Mucosa of rectum (tissue), 2 donors: Measurements from ENCODE around the gene SORCS2.
"Not testable (repeated sequence)": the region's sequence is repeated elsewhere in the genome, so short reads cannot be mapped to it uniquely, and the experiment has no call there.

ENCODE experiments used
- H3K27ac ChIP-seq, 2 donors: one replicate each; pipeline ENCODE4 v1.7.0; 2013; ENCODE audit warnings: inconsistent platforms in 2 of 2, low read depth in 2 of 2, low read length in 2 of 2
- H3K27me3 ChIP-seq, 2 donors: one replicate each; pipeline ENCODE4 v1.7.0; 2013; ENCODE audit warnings: low read length in 2 of 2; ENCODE audit not compliant: control insufficient read depth in 2 of 2, insufficient read depth in 2 of 2
- H3K36me3 ChIP-seq, 2 donors: one replicate each; pipeline ENCODE4 v1.7.0; 2013; ENCODE audit warnings: low read length in 2 of 2; ENCODE audit not compliant: control insufficient read depth in 2 of 2, insufficient read depth in 2 of 2
- H3K4me1 ChIP-seq, 2 donors: one replicate each; pipeline ENCODE4 v1.7.0; 2013; ENCODE audit warnings: low read length in 2 of 2, mild to moderate bottlenecking in 1 of 2; ENCODE audit not compliant: control insufficient read depth in 2 of 2, insufficient read depth in 2 of 2
- H3K4me3 ChIP-seq, 2 donors: one replicate each; pipeline ENCODE4 v1.7.0; 2013; ENCODE audit warnings: low read length in 2 of 2
- H3K9ac ChIP-seq, 2 donors: one replicate each; pipeline ENCODE4 v1.7.0; 2013; ENCODE audit warnings: low read length in 2 of 2, low read depth in 1 of 2, mild to moderate bottlenecking in 1 of 2
- H3K9me3 ChIP-seq, 2 donors: one replicate each; pipeline ENCODE4 v1.7.0; 2013; ENCODE audit warnings: low read length in 2 of 2; ENCODE audit not compliant: control insufficient read depth in 2 of 2
- donor health status: healthy.
- donor health status: Normal muscosa, but diverticular disease.

Gene SORCS2

DNA sequence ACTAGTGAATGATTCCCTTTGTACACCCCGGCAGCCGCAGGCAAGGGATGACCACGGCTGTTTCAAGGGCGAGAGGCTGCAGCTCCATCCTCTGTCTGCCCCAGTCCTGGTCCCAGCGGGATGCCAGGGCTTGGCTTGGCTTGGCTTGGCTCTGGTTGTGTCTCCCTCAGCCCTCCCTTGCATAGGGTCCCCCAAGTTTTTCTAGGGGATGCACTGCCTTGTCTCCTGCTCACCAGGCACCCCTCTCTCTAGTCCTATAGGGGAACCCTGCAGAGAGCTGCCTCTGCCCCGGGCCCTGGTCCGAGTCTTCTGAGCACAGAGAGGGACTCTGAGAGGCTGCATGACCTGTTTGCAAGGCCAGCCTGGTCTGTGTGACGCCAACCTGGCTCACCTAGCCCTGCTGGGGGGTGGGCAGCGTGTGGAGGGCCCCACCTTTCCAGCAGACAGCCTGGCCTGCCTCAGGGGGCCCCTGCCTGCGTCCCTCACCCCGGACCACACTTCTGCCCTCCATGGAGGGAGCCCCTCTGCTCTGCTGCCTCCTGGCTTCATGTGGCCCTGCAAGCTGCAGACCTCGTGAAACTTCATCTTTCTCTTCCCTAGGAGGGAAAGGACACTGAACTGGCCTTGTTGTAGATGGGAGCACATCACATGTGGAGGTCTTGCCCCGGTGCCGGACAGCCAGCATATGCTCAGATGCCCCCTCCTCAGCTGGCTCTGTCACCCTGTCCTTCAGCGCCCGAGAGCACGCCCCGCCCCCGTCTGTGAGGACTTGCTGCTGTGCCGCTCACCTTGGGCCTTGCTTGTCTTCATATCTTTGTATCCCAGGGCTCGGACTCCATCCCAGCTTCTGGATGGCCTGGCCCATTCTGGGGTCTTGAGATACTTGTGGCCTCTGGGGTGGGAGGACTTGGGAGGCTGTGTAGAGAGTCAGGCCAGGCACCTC lies 16.4 kb downstream of the SORCS2 start:
- Histone ChIP-seq H3K9me3 (no peaks in the 10 kb centered on the region), H3K27me3 (peaks cover 0 to 3% of the 10 kb centered on the region in 2 donors), H3K4me1 (peaks cover 0 to 3% of the 10 kb centered on the region in 2 donors), H3K4me3 (no peak overlapping the region), H3K27ac (no peak overlapping the region), H3K9ac (no peak overlapping the region), H3K36me3 (no peaks in the 10 kb centered on the region)

DNA sequence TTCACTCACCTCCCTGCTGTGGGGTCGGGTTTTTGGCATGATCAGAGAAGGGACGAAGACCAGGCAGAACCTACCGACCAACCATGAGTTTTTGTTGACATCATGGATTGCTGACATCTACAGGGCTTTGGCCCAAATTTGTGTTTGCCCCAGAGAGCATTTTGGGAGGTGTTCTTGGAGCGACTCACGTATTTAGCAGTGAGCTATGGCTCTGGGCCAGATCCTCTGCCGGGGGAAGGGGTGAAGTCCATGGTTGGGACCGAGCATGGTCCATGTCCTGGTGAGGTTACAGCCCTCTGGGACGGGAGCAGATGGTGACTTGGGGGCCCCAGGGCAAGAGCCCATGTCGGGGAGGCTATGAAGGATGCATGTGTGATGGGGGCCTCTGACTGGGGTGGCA lies 17.4 kb downstream of the SORCS2 start:
- Histone ChIP-seq H3K27ac (no peak overlapping the region), H3K36me3 (no peaks in the 10 kb centered on the region), H3K4me1 (peaks cover 0 to 3% of the 10 kb centered on the region in 2 donors)

DNA sequence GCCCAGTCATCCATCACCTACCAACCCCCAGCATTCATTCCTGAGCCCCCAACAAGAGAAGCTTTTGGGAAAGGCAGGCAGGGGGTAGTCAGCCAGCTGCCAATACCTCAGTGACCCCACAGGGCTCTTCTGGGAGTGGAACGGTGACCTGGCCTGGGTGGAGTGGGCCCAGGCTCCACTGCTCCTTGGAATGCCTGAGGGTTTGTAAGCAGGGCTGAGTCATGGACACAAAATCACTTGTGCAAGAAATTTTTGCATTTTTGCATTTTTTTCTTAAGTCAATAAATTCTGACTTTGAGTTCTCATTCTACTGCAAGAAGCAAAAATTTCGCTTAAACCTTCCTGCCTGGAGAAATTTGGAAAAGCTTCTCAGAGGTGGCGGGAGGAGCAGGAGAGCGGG lies 18.5 kb downstream of the SORCS2 start:
- H3K27ac ChIP-seq, result no peak overlapping the region
- H3K4me1 ChIP-seq, result peaks cover 0 to 3% of the 10 kb centered on the region in 2 donors
- H3K27me3 ChIP-seq, result no peaks in the 10 kb centered on the region
- no peaks in the 10 kb centered on the region for H3K9me3 ChIP-seq
- H3K4me3 ChIP-seq, result no peak overlapping the region
- H3K9ac ChIP-seq, result no peak overlapping the region
- H3K36me3 ChIP-seq, result no peaks in the 10 kb centered on the region

More for the DNA sequence above, 17.4 kb downstream of the SORCS2 start:
- Histone ChIP-seq H3K9ac (no peak overlapping the region), H3K27me3 (peaks cover 0 to under 1% of the 10 kb centered on the region in 2 donors), H3K4me3 (no peak overlapping the region), H3K9me3 (no peaks in the 10 kb centered on the region)

DNA sequence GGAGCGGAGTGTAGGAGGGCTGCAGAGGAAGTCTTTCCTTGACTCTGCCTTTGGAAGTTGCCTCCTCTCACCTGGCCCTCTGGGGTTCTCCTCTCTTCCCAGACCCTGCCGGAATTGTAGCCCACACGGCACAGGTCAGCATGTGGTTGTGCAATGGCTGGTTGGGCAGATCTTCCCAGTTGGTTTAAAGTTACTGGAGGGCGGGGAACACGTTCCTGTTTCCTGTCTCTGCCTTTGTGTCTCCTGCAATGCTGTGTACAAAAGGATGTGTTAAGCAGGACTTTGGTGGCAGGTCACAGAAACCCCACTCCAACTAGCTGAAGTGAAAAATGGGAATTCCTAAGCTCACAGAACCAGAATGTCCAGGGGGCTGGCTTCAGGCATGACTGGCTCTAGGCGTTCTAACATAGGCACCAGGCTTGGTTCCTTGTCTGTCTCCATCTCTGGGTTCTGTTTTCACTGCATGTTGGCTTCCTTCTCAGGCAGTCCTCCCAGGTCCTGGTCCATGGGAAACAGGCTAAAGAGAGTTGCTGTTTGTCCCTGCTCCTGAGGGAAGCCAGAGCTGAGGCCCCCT lies 19.9 kb downstream of the SORCS2 start:
- H3K36me3 ChIP-seq, result no peaks in the 10 kb centered on the region
- H3K4me1 ChIP-seq, result no peaks in the 10 kb centered on the region
- no peaks in the 10 kb centered on the region for H3K9me3 ChIP-seq
- H3K27me3 ChIP-seq, result no peaks in the 10 kb centered on the region
- H3K27ac ChIP-seq, result no peak overlapping the region
- H3K9ac ChIP-seq, result no peak overlapping the region
- no peak overlapping the region for H3K4me3 ChIP-seq

DNA sequence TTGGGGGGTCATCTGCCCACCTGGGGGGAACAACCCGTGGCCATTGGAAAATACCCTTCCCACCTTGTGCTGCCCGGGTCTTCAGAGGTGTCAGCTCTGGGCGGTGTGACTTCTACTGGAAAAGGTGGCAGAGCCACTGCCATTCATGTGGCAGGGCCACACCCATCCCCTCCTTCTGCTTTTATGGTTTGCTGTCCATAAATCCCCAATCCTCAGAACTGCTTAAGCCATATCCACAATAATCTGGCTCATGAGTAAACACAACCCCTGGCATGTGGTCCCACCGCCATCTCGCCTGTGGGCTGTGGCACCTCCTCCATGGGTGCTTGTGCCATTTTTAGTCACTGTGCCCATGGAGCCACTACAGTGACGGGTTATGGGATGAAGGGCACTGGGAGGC lies 20.6 kb downstream of the SORCS2 start:
- no peaks in the 10 kb centered on the region for H3K36me3 ChIP-seq
- no peak overlapping the region for H3K27ac ChIP-seq

DNA sequence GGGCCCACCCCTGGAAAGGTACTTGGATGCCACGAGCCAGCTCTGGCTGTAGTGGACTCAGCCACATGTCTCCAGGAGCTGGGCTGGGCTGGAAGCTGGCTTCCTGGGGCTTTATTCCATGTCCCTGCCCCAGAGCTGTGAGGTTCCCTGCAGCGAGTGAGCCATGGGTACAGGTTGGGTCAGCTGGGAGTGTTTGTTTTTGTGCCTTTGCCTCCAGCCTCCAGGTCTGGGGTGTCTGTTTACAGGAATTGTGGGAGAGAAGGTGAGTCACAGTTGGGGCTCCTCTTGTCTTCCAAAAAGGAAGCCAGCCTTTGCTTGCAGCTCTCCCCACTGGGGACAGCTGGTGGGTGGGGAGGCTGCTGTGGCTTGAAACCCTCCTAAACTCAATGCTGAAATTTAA lies 21.5 kb downstream of the SORCS2 start:
- H3K4me1 ChIP-seq, result peaks cover 0 to 2% of the 10 kb centered on the region in 2 donors
- no peak overlapping the region for H3K9ac ChIP-seq
- no peaks in the 10 kb centered on the region for H3K36me3 ChIP-seq
- no peaks in the 10 kb centered on the region for H3K27me3 ChIP-seq
- H3K4me3 ChIP-seq, result no peak overlapping the region
- H3K9me3 ChIP-seq, result no peaks in the 10 kb centered on the region
- H3K27ac ChIP-seq, result no peak overlapping the region

More for the DNA sequence above, 20.6 kb downstream of the SORCS2 start:
- H3K4me3 ChIP-seq, result no peak overlapping the region
- H3K4me1 ChIP-seq, result peaks cover 0 to 2% of the 10 kb centered on the region in 2 donors
- no peaks in the 10 kb centered on the region for H3K27me3 ChIP-seq
- no peaks in the 10 kb centered on the region for H3K9me3 ChIP-seq
- no peak overlapping the region for H3K9ac ChIP-seq

DNA sequence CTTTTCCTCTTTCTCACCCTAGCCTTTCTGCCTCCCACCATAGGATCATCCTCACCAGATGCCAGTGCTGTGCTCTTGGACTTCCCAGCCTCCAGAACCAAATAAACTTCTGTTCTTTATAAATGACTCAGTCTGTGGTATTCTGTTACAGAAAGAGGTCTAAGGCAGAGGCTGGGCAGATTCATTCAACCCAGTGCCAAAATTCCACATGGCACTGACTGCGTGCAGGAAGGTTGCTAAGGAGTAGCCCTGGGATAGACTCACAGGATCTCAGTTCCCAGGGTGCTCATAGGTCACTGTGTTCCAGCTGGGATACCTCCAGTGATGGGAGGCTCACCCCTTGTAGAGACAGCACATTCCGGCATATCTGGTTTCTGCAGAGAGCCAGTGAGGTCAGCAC lies 22.0 kb downstream of the SORCS2 start:
- Histone ChIP-seq H3K36me3 (no peaks in the 10 kb centered on the region), H3K4me3 (no peak overlapping the region), H3K4me1 (peaks cover 0 to 2% of the 10 kb centered on the region in 2 donors), H3K9me3 (no peaks in the 10 kb centered on the region), H3K27ac (no peak overlapping the region), H3K9ac (no peak overlapping the region), H3K27me3 (no peaks in the 10 kb centered on the region)

DNA sequence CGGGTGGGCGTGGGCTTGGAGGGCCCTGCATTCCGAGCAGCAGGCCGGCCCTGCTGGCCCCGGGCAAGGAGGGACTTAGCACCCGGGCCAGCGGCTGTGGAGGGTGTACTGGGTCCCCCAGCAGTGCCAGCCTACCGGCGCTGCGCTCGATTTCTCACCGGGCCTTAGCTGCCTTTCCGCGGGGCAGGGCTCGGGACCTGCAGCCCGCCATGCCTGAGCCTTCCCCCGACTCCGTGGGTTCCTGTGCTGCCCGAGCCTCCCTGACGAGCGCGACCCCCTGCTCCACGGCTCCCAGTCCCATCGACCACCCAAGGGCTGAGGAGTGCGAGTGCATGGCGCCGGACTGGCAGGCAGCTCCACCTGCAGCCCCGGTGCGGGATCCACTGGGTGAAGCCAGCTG lies 22.8 kb downstream of the SORCS2 start:
- not testable (repeated sequence) for H3K4me1 ChIP-seq, H3K9me3 ChIP-seq, H3K27ac ChIP-seq, H3K27me3 ChIP-seq, H3K36me3 ChIP-seq, H3K9ac ChIP-seq, H3K4me3 ChIP-seq

DNA sequence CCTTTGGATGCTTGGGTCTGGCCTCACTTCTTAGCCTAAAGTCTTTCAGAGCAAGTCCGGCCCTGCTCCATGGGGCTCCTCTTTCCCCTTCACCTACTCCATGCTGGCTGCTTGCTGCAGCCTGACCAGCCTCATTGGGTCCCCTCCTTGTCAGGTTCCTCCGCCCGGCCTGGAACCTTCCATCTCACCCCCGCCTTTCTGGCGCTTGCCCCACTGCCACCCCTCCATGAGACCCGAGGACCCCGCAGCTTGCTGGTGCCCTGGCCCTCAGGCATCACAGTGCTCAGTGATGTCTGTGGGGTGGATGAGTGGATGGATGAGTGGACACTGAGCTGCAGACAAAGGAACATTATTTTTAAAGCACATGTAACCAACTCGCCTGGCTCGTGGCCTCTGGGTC lies 24.7 kb downstream of the SORCS2 start:
- peaks cover 0 to 2% of the 10 kb centered on the region in 2 donors for H3K4me1 ChIP-seq
- H3K27me3 ChIP-seq, result no peaks in the 10 kb centered on the region
- H3K9ac ChIP-seq, result no peak overlapping the region
- H3K4me3 ChIP-seq, result no peak overlapping the region
- no peaks in the 10 kb centered on the region for H3K36me3 ChIP-seq
- H3K27ac ChIP-seq, result no peak overlapping the region
- no peaks in the 10 kb centered on the region for H3K9me3 ChIP-seq

DNA sequence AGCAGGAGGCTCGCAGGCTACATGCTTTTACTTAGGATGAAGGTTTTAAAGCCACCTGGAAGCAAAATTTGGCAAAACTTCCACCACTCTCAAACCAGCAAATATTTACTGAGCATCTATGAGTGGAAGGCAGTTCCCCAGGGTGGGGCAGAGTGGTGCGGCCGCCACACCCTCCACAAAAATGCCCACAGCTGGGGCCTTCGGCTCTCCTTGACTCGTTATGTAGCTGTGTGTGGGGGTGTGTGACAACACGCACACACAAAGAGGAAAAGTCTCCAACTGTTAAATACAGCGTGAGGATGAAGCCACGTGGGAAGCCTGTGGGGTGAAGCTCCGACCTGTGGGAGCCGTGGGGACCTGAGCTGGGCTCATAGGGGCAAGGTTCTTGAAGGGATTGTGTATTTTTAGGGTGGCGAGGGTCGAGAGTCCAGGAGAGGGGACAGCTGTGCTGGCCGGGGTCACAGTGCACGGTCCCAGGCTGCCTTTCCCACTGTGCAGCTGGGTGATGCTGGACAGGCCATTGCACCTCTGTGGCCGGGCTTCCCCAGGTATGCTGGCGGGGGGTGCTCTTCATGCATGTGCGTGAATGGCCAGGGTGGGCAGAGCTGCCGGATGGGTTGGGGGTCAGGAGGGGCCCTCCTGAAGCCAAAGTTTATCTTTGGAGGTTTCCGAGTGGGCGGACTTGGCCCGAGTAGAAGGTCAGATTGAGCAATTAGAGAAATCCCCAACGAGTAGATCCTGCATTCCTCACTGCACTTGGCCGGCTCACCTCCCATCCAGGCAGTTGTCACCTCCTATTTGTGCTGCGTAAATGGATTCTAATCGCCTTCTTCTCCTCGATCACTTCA lies 25.4 kb downstream of the SORCS2 start:
- H3K4me3 ChIP-seq, result no peak overlapping the region
- H3K9ac ChIP-seq, result no peak overlapping the region
- H3K36me3 ChIP-seq, result no peaks in the 10 kb centered on the region
- peaks cover 0 to 2% of the 10 kb centered on the region in 2 donors for H3K4me1 ChIP-seq
- H3K27ac ChIP-seq, result no peak overlapping the region
- H3K9me3 ChIP-seq, result no peaks in the 10 kb centered on the region
- H3K27me3 ChIP-seq, result no peaks in the 10 kb centered on the region
